Parathyroid adenoma (tissue), 2 donors: ENCODE measurements around the gene TRAPPC14.
"Not testable (repeated sequence)": the region's sequence is repeated elsewhere in the genome, so short reads cannot be mapped to it uniquely, and the experiment has no call there.

Source experiments
- H2AFZ ChIP-seq: fragments of 300-600 bp; sonication (generic); one replicate; pipeline ENCODE4 v1.7.0; 2017; ENCODE audit warnings: antibody characterized with exemption, mild to moderate bottlenecking
- H3K27ac ChIP-seq: fragments of 300-600 bp; sonication (generic); one replicate; pipeline ENCODE4 v1.7.0; 2017
- H3K27me3 ChIP-seq: fragments of 300-600 bp; sonication (generic); one replicate; pipeline ENCODE4 v1.7.0; 2017; ENCODE audit warnings: low read length; ENCODE audit not compliant: control insufficient read depth, insufficient read depth
- H3K36me3 ChIP-seq: fragments of 300-600 bp; sonication (generic); one replicate; pipeline ENCODE4 v1.7.0; 2017; ENCODE audit warnings: low read length; ENCODE audit not compliant: control insufficient read depth, insufficient read depth
- H3K4me1 ChIP-seq: fragments of 300-600 bp; sonication (generic); one replicate; pipeline ENCODE4 v1.7.0; 2017; ENCODE audit warnings: control low read depth
- H3K4me2 ChIP-seq: fragments of 300-600 bp; sonication (generic); one replicate; pipeline ENCODE4 v1.7.0; 2017; ENCODE audit warnings: low read length
- H3K4me3 ChIP-seq: fragments of 300-600 bp; sonication (generic); one replicate; pipeline ENCODE4 v1.7.0; 2017; ENCODE audit warnings: low read depth, low read length
- H3K79me2 ChIP-seq: fragments of 300-600 bp; sonication (generic); one replicate; pipeline ENCODE4 v1.7.0; 2017; ENCODE audit warnings: control low read depth
- H3K9ac ChIP-seq: fragments of 300-600 bp; sonication (generic); one replicate; pipeline ENCODE4 v1.7.0; 2017; ENCODE audit warnings: mild to moderate bottlenecking
- H3K9me3 ChIP-seq: fragments of 300-600 bp; sonication (generic); one replicate; pipeline ENCODE4 v1.7.0; 2017; ENCODE audit warnings: low read length; ENCODE audit not compliant: control insufficient read depth
- TF ChIP-seq, protein P1 (sequence below): fragments of 300-600 bp; sonication (generic); IDR thresholded peaks from one replicate; pipeline ENCODE4 v1.7.0; 2017; ENCODE audit warnings: antibody characterized with exemption, mild to moderate bottlenecking
- donor health status: primary hyperparathyroidism.

TRAPPC14 gene

GRCh38 chr7:100158229-100159098, at the start of gene TRAPPC14:
Gene TRAPPC14, minus strand, starts transcription at chr7:100158723. Its CDS starts 224 bp downstream, at chr7:100158499.
- Histone ChIP-seq H3K4me3 (peak within 1 kb of the TSS; percentile 87), H3K27me3 (no peaks in the 10 kb centered on the region), H3K4me1 (peaks cover 7% of the 10 kb centered on the region), H3K9me3 (no peaks in the 10 kb centered on the region), H3K27ac (peak within 1 kb of the TSS; percentile 91), H3K36me3 (no peaks in the 10 kb centered on the region), H3K9ac (peak within 1 kb of the TSS; percentile 80), H3K79me2 (no peaks in the 10 kb centered on the region), H3K4me2 (peak within 1 kb of the TSS; percentile 75), H2AFZ (peak within 1 kb of the TSS; percentile 96)
- TF ChIP-seq, protein P1, sequence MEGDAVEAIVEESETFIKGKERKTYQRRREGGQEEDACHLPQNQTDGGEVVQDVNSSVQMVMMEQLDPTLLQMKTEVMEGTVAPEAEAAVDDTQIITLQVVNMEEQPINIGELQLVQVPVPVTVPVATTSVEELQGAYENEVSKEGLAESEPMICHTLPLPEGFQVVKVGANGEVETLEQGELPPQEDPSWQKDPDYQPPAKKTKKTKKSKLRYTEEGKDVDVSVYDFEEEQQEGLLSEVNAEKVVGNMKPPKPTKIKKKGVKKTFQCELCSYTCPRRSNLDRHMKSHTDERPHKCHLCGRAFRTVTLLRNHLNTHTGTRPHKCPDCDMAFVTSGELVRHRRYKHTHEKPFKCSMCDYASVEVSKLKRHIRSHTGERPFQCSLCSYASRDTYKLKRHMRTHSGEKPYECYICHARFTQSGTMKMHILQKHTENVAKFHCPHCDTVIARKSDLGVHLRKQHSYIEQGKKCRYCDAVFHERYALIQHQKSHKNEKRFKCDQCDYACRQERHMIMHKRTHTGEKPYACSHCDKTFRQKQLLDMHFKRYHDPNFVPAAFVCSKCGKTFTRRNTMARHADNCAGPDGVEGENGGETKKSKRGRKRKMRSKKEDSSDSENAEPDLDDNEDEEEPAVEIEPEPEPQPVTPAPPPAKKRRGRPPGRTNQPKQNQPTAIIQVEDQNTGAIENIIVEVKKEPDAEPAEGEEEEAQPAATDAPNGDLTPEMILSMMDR = no peak

DNA sequence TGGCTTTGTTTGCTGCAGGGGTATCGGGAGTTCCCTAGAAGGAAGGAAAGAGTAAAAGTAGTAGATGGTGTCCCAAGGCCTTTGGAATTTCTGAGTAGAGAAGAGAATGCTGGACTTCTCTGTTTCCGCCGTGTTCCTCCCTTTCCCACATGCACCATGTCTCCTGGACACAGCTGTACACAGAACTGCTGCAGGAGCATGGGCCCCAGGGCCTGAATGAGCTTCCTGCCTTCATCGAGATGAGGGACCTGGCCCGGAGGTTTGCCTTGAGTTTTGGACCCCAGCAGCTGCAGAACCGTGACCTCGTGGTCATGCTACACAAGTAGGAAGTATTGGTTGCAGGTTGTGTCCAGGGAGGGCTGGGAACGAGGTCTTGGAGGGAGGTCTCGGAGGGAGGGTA, 45.9 kb upstream of the TRAPPC14 start:
- Histone ChIP-seq H3K79me2 (no peaks in the 10 kb centered on the region), H3K4me2 (no peak overlapping the region), H3K4me1 (peaks cover 11% of the 10 kb centered on the region), H2AFZ (no peak overlapping the region), H3K9me3 (no peaks in the 10 kb centered on the region), H3K27me3 (no peaks in the 10 kb centered on the region), H3K4me3 (no peak overlapping the region), H3K9ac (no peak overlapping the region), H3K36me3 (no peaks in the 10 kb centered on the region), H3K27ac (no peak overlapping the region)
- TF ChIP-seq, protein P1 = no peak

- H3K4me1 ChIP-seq = peaks cover 4% of the 10 kb centered on the region
- H3K27ac ChIP-seq = no peak overlapping the region
- no peak overlapping the region for H3K4me3 ChIP-seq
- H2AFZ ChIP-seq = no peak overlapping the region
- no peaks in the 10 kb centered on the region for H3K79me2 ChIP-seq
- no peak overlapping the region for H3K9ac ChIP-seq
- no peaks in the 10 kb centered on the region for H3K9me3 ChIP-seq
- no peaks in the 10 kb centered on the region for H3K36me3 ChIP-seq
- H3K4me2 ChIP-seq = no peak overlapping the region
- H3K27me3 ChIP-seq = no peaks in the 10 kb centered on the region
- TF ChIP-seq, protein P1 = no peak
Measured at GRCh38 chr7:100200693-100201092, 42.2 kb upstream of the TRAPPC14 start.

DNA sequence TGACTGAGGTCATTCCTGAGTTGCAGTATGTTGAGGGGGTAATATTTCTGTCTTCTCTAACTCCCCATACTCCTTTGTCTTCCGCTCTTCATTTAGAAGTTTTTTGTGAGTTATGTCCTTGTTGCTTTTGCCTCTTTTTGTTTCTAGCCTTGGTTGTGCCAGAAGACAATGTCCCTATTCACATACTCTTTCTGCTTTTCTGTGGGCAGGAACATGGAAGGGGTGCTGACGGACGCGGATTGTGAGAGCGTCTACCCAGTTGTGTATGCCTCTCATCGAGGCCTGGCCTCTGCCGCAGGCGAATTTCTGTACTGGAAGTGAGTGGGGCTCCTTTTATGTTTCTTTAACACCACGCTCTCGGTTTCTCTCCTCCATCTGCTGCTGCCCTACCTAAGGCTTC, 39.7 kb upstream of the TRAPPC14 start:
- Histone ChIP-seq H3K4me3 (no peak overlapping the region), H3K36me3 (no peaks in the 10 kb centered on the region), H3K27me3 (no peaks in the 10 kb centered on the region), H3K4me1 (peaks cover 8% of the 10 kb centered on the region), H3K9me3 (no peaks in the 10 kb centered on the region), H3K79me2 (no peaks in the 10 kb centered on the region), H3K9ac (no peak overlapping the region), H3K27ac (no peak overlapping the region), H2AFZ (no peak overlapping the region), H3K4me2 (no peak overlapping the region)
- TF ChIP-seq, protein P1 = no peak

- not testable (repeated sequence) for H3K36me3 ChIP-seq, H3K27ac ChIP-seq, H3K27me3 ChIP-seq, H3K9me3 ChIP-seq, H3K9ac ChIP-seq, H2AFZ ChIP-seq, H3K79me2 ChIP-seq, H3K4me2 ChIP-seq, H3K4me3 ChIP-seq
- H3K4me1 ChIP-seq = peaks cover 29% of the 10 kb centered on the region
Measured at GRCh38 chr7:100195901-100196322, 37.4 kb upstream of the TRAPPC14 start.
